ENCODE measurements around the gene SNX9. TPM values are rescaled to one million over a fixed set of nuclear protein-coding genes. Genes with fewer than 3 reads are reported as not detected.
"Not testable (repeated sequence)": the region's sequence is repeated elsewhere in the genome, so short reads cannot be mapped to it uniquely, and the experiment has no call there.

Gene SNX9
- total RNA-seq, 1 experiment from 2014 or later = 36.1 TPM

- H3K4me3 ChIP-seq (ENCODE audit: insufficient read depth, low read depth, low read length) = no peak overlapping the region
- DNase-seq = no peak
- H3K27me3 ChIP-seq (ENCODE audit: control insufficient read depth, insufficient read depth, low read length) = no peaks in the 10 kb centered on the region
- no peaks in the 10 kb centered on the region for H3K36me3 ChIP-seq (replicated peaks; ENCODE audit: control insufficient read depth, insufficient read depth, low read length)
Observed at GRCh38 chr6:157791450-157791849, 31.6 kb upstream of the SNX9 start.

GRCh38 chr6:157792671-157793070 lies 30.4 kb upstream of the SNX9 start:
- no peak for DNase-seq
- no peaks in the 10 kb centered on the region for H3K27me3 ChIP-seq (ENCODE audit: control insufficient read depth, insufficient read depth, low read length)
- no peak overlapping the region for H3K4me3 ChIP-seq (ENCODE audit: insufficient read depth, low read depth, low read length)
- H3K36me3 ChIP-seq (replicated peaks; ENCODE audit: control insufficient read depth, insufficient read depth, low read length) = no peaks in the 10 kb centered on the region

GRCh38 chr6:157794012-157794411 lies 29.0 kb upstream of the SNX9 start:
- not testable (repeated sequence) for H3K27me3 ChIP-seq (ENCODE audit: control insufficient read depth, insufficient read depth, low read length); DNase-seq; H3K36me3 ChIP-seq (replicated peaks; ENCODE audit: control insufficient read depth, insufficient read depth, low read length); H3K4me3 ChIP-seq (ENCODE audit: insufficient read depth, low read depth, low read length)

- no peaks in the 10 kb centered on the region for H3K27me3 ChIP-seq (ENCODE audit: control insufficient read depth, insufficient read depth, low read length)
- no peaks in the 10 kb centered on the region for H3K36me3 ChIP-seq (replicated peaks; ENCODE audit: control insufficient read depth, insufficient read depth, low read length)
- no peak for DNase-seq
- H3K4me3 ChIP-seq (ENCODE audit: insufficient read depth, low read depth, low read length) = no peak overlapping the region
Observed at GRCh38 chr6:157795841-157796240, 27.2 kb upstream of the SNX9 start.

GRCh38 chr6:157798851-157799250 lies 24.2 kb upstream of the SNX9 start:
- Histone ChIP-seq H3K27me3 (ENCODE audit: control insufficient read depth, insufficient read depth, low read length) (no peaks in the 10 kb centered on the region), H3K4me3 (ENCODE audit: insufficient read depth, low read depth, low read length) (no peak overlapping the region), H3K36me3 (replicated peaks; ENCODE audit: control insufficient read depth, insufficient read depth, low read length) (no peaks in the 10 kb centered on the region)
- DNase-seq = no peak

GRCh38 chr6:157799561-157799960 lies 23.5 kb upstream of the SNX9 start:
- not testable (repeated sequence) for H3K36me3 ChIP-seq (replicated peaks; ENCODE audit: control insufficient read depth, insufficient read depth, low read length); H3K4me3 ChIP-seq (ENCODE audit: insufficient read depth, low read depth, low read length); DNase-seq; H3K27me3 ChIP-seq (ENCODE audit: control insufficient read depth, insufficient read depth, low read length)

GRCh38 chr6:157800420-157801237 lies 22.4 kb upstream of the SNX9 start:
- no peak for DNase-seq
- Histone ChIP-seq H3K4me3 (ENCODE audit: insufficient read depth, low read depth, low read length) (no peak overlapping the region), H3K36me3 (replicated peaks; ENCODE audit: control insufficient read depth, insufficient read depth, low read length) (no peaks in the 10 kb centered on the region), H3K27me3 (ENCODE audit: control insufficient read depth, insufficient read depth, low read length) (no peaks in the 10 kb centered on the region)

- no peak for DNase-seq
- Histone ChIP-seq H3K27me3 (ENCODE audit: control insufficient read depth, insufficient read depth, low read length) (no peaks in the 10 kb centered on the region), H3K36me3 (replicated peaks; ENCODE audit: control insufficient read depth, insufficient read depth, low read length) (no peaks in the 10 kb centered on the region), H3K4me3 (ENCODE audit: insufficient read depth, low read depth, low read length) (no peak overlapping the region)
Observed at GRCh38 chr6:157804448-157805327, 18.4 kb upstream of the SNX9 start.

- Histone ChIP-seq H3K36me3 (replicated peaks; ENCODE audit: control insufficient read depth, insufficient read depth, low read length) (no peaks in the 10 kb centered on the region), H3K27me3 (ENCODE audit: control insufficient read depth, insufficient read depth, low read length) (no peaks in the 10 kb centered on the region), H3K4me3 (ENCODE audit: insufficient read depth, low read depth, low read length) (no peak overlapping the region)
- no peak for DNase-seq
Observed at GRCh38 chr6:157806131-157806855, 16.8 kb upstream of the SNX9 start.

- no peaks in the 10 kb centered on the region for H3K27me3 ChIP-seq (ENCODE audit: control insufficient read depth, insufficient read depth, low read length)
- no peaks in the 10 kb centered on the region for H3K36me3 ChIP-seq (replicated peaks; ENCODE audit: control insufficient read depth, insufficient read depth, low read length)
- H3K4me3 ChIP-seq (ENCODE audit: insufficient read depth, low read depth, low read length) = no peak overlapping the region
- DNase-seq = peak; percentile 21
Observed at GRCh38 chr6:157806856-157807215, 16.2 kb upstream of the SNX9 start.

- DNase-seq = no peak
- Histone ChIP-seq H3K36me3 (replicated peaks; ENCODE audit: control insufficient read depth, insufficient read depth, low read length) (no peaks in the 10 kb centered on the region), H3K4me3 (ENCODE audit: insufficient read depth, low read depth, low read length) (no peak overlapping the region), H3K27me3 (ENCODE audit: control insufficient read depth, insufficient read depth, low read length) (no peaks in the 10 kb centered on the region)
Observed at GRCh38 chr6:157808405-157808950, 14.6 kb upstream of the SNX9 start.

GRCh38 chr6:157809613-157810012 lies 13.4 kb upstream of the SNX9 start:
- H3K27me3 ChIP-seq (ENCODE audit: control insufficient read depth, insufficient read depth, low read length) = no peaks in the 10 kb centered on the region
- no peak for DNase-seq
- no peaks in the 10 kb centered on the region for H3K36me3 ChIP-seq (replicated peaks; ENCODE audit: control insufficient read depth, insufficient read depth, low read length)
- H3K4me3 ChIP-seq (ENCODE audit: insufficient read depth, low read depth, low read length) = no peak overlapping the region

- DNase-seq = no peak
- Histone ChIP-seq H3K27me3 (ENCODE audit: control insufficient read depth, insufficient read depth, low read length) (no peaks in the 10 kb centered on the region), H3K4me3 (ENCODE audit: insufficient read depth, low read depth, low read length) (no peak overlapping the region), H3K36me3 (replicated peaks; ENCODE audit: control insufficient read depth, insufficient read depth, low read length) (no peaks in the 10 kb centered on the region)
Observed at GRCh38 chr6:157811137-157811475, 11.9 kb upstream of the SNX9 start.

GRCh38 chr6:157811476-157812173 lies 11.4 kb upstream of the SNX9 start:
- Histone ChIP-seq H3K4me3 (ENCODE audit: insufficient read depth, low read depth, low read length) (no peak overlapping the region), H3K36me3 (replicated peaks; ENCODE audit: control insufficient read depth, insufficient read depth, low read length) (no peaks in the 10 kb centered on the region), H3K27me3 (ENCODE audit: control insufficient read depth, insufficient read depth, low read length) (no peaks in the 10 kb centered on the region)
- no peak for DNase-seq
